ENCODE results near the gene RBM28.
"Not testable (repeated sequence)": the region's sequence is repeated elsewhere in the genome, so short reads cannot be mapped to it uniquely, and the experiment has no call there.

RBM28 gene

GRCh38 chr7:128347647-128348097 is 4.0 kb upstream of the RBM28 start:
- no peak for DNase-seq

DNA sequence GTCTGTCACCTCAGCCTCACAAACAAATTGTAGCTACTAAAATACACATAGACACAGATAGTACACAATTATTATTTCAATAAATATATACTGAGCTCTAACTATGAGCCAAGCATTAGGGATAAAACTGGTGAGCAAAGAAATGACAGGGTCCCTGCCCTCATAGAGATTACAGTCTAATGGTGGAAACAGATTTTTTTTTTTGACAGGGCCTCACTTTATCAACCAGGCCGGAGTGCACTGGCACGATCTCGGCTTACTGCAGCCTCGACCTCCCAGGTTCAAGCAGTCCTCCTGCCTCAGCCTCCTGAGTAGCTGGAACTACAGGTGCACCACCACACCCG is 695 bp upstream of the RBM28 start:
- no peak for DNase-seq

- DNase-seq: no peak
These were observed 2.0 kb downstream of the RBM28 start for GRCh38 chr7:128341733-128342132.

- no peak for DNase-seq
These were observed 8.0 kb downstream of the RBM28 start for GRCh38 chr7:128335730-128336129.

DNA sequence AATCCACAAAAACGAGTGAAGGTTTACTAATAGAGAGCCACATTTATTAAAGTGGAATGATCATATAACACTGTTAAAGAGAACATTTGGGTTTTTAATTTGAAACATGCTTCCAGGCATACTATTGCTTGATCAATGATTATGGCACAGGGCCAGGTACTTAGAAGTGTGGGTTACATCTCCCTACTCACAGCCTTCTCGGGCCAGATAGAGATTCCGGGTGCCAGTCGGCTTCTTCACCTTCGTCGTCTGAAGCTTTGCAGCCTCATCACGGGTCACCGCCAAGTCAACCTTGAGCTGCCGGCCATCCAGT is 19.4 kb downstream of the RBM28 start:
- no peak for DNase-seq

- DNase-seq: no peak
These were observed 20.0 kb downstream of the RBM28 start for GRCh38 chr7:128323459-128324367.

DNA sequence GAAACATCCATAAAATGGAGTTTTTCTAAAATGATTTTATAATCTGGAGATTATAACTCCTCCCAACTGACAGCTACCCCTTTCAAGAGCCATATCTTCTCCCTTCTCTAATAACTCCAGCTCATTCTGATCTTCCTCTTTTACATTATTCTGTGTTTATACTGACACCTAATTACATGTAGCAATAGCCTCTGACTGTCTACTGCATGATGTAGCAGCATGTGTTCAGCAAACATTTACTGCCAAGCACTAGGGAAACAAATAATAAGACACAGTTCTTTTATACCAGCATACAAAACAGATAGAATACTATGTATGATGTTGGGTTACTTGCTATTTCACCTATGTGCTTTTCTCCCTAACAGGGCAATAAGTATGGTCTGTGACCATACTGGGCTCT is 20.7 kb downstream of the RBM28 start:
- DNase-seq: no peak

GRCh38 chr7:128322040-128322643 is 21.6 kb downstream of the RBM28 start:
- DNase-seq: no peak

- no peak for DNase-seq
These were observed 22.7 kb downstream of the RBM28 start for GRCh38 chr7:128321044-128321422.

DNA sequence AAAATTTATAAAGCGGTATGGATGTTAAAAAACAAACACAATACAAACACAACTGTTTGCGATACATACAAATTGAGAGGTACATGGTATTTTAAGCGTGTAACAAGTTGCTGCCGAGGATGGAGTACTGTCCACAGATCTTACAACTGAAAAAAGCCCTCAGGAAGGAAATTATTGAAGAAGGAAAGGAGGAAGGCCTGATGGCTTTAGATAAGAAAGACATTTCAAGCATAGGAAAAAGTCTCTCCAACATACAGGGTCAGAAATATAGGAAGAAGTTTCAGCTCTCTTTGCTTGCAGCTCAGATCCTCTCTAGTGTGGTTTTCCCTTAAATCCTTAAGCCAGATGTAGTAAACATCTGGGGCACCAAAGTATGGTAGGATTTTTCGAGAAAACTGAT is 25.0 kb downstream of the RBM28 start:
- DNase-seq: no peak

- no peak for DNase-seq
These were observed 32.7 kb downstream of the RBM28 start for GRCh38 chr7:128311013-128311412.

- no peak for DNase-seq
These were observed 33.2 kb downstream of the RBM28 start for GRCh38 chr7:128310499-128310898.

DNA sequence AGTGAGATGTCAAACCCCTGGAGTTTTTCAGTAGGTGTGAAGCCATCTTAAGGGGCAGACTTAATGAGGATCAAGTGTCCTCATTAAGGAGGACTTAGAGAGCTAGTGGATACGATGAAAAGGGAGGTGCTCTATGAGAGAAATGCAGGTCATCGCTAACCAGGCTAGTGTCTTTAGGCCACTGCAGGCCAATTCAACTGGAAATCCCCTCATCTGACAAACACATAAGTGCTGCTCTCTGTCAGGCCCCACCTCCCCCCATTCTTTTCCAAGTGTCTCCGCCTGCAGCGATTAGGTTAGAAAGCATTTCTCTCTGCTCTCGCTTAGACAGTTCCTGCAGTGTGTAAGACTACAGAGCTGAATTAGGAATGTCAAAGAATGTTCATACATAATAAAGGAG is 33.7 kb downstream of the RBM28 start:
- no peak for DNase-seq

DNA sequence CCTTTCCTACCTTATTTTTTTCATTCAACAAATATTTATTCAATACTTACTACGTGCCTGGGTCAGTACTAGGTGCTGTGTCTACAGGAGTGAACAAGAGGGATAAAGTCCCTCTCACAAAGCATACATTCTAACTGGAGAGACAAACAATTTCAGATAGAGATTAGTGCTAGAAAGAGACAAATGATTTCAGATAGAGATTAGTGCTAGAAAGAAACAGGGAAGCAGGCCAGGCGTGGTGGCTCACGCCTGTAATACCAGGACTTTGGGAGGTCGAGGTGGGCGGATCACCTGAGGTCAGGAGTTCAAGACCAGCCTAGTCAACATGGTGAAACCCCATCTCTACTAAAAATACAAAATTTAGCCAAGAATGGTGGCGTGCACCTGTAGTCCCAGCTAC is 34.6 kb downstream of the RBM28 start:
- DNase-seq: no peak

DNA sequence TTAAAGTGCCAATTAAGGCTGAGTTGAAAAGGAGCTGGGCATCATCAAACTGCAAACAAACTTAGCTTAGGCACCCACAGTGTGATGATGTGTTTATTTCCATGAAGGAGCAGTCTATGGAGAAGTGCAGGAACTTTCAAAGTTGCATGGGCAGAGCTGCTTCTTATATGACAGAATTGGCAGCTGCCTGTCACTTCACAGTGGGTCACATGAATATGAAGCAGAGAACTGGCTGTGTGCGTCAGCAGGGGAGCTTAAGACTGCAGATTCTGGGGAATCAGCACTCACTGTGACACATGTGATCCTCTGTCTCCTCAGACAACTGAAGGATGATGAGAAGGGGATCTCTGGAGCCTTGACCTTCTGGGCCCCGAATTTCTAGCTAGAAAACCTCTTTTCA is 36.6 kb downstream of the RBM28 start:
- no peak for DNase-seq

- no peak for DNase-seq
These were observed 39.5 kb downstream of the RBM28 start for GRCh38 chr7:128304212-128304611.

- no peak for DNase-seq
These were observed 40.1 kb downstream of the RBM28 start for GRCh38 chr7:128303643-128304042.

GRCh38 chr7:128303133-128303532 is 40.6 kb downstream of the RBM28 start:
- no peak for DNase-seq

- DNase-seq: no peak
These were observed 41.6 kb downstream of the RBM28 start for GRCh38 chr7:128302139-128302538.

- no peak for DNase-seq
These were observed 44.5 kb downstream of the RBM28 start for GRCh38 chr7:128299109-128299607.

- DNase-seq: not testable (repeated sequence)
These were observed 45.7 kb downstream of the RBM28 start for GRCh38 chr7:128298004-128298403.

- no peak for DNase-seq
These were observed 56.2 kb downstream of the RBM28 start for GRCh38 chr7:128287556-128287955.

DNA sequence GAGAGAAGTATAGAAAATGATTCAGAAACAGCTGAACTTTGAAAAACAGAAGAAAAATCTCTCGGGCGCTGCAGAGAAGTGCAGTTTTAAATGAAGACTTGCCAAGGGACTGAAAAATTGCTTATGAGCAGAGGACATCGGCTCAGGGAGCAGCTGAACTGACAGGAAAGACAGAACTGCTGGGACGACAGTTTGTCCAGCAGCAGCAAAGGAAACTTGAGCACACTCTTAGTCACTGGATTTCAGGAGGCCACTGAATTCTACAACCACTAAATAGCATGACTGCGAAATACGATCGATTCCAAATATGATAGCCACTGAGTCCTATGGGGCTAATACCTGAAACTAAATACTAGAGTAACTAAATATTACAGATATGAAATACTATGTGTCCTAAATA is 59.6 kb downstream of the RBM28 start:
- DNase-seq: no peak

DNA sequence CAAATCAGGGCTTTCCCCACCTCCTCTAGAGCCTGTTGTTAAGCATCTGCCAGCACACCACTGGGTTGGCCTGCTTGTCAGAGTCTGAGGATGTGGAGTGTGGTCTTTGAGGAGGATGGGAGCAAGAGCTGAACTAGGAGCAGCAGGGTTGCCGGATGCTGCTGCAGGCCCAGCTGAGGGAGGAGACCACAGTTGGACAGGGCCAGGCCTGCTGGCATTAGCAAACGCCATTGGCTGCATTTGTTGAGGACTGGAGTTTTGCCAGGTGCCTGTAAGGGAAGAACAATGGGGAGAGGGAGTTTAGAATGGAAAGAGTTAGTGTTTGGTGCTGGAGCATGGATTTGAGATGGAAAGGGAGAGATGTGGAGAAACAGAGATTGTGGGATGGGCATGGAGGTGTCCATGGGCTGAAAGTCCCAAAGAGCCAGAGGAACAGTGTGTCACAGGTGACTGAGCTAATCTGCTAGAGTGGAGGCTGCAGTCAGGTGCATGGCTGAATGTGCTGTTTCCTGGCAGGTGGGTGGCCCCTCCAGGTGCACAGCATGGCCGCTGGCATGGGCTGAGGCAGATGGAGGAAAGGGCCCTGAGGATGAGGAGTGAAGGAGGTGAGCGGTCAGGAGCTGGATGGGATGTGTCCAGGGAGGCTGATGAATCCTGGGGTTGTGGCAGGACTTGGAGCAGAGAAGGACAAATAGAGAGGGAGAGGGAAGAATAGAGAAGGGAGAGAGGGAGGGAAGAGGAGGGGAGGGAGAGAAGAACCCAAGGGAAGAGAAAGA is 61.9 kb downstream of the RBM28 start:
- no peak for DNase-seq
